ENCODE measurements around the gene OR13J1.
"Not testable (repeated sequence)": the region's sequence is repeated elsewhere in the genome, so short reads cannot be mapped to it uniquely, and the experiment has no call there.

Gene OR13J1

GRCh38 chr9:35903049-35903448 lies 32.8 kb upstream of the OR13J1 start:
- peak; percentile 70 for DNase-seq

GRCh38 chr9:35899021-35899420 lies 28.8 kb upstream of the OR13J1 start:
- no peak for DNase-seq

- no peak for DNase-seq
These were observed 28.1 kb upstream of the OR13J1 start for GRCh38 chr9:35898337-35898736.

GRCh38 chr9:35897376-35898099 lies 27.3 kb upstream of the OR13J1 start:
- not testable (repeated sequence) for DNase-seq

- DNase-seq: no peak
These were observed 26.4 kb upstream of the OR13J1 start for GRCh38 chr9:35896570-35896969.

- DNase-seq: no peak
These were observed 21.9 kb upstream of the OR13J1 start for GRCh38 chr9:35892051-35892450.

GRCh38 chr9:35891646-35892045 lies 21.4 kb upstream of the OR13J1 start:
- DNase-seq: no peak

GRCh38 chr9:35884908-35885307 lies 14.7 kb upstream of the OR13J1 start:
- not testable (repeated sequence) for DNase-seq

GRCh38 chr9:35882996-35883395 lies 12.8 kb upstream of the OR13J1 start:
- no peak for DNase-seq

GRCh38 chr9:35882263-35882848 lies 12.2 kb upstream of the OR13J1 start:
- peak; percentile 69 for DNase-seq

GRCh38 chr9:35872505-35872904 lies 2.3 kb upstream of the OR13J1 start:
- DNase-seq: no peak

GRCh38 chr9:35871545-35871944 lies 1.3 kb upstream of the OR13J1 start:
- DNase-seq: peak; percentile 21

- no peak for DNase-seq
These were observed 482 bp downstream of the OR13J1 start for GRCh38 chr9:35869621-35870216.

- no peak for DNase-seq
These were observed 1.3 kb downstream of the OR13J1 start for GRCh38 chr9:35868933-35869332.

- DNase-seq: no peak
These were observed 2.7 kb downstream of the OR13J1 start for GRCh38 chr9:35867538-35867937.

GRCh38 chr9:35864695-35865255 lies 5.4 kb downstream of the OR13J1 start:
- DNase-seq: no peak

- no peak for DNase-seq
These were observed 6.6 kb downstream of the OR13J1 start for GRCh38 chr9:35863583-35863982.

GRCh38 chr9:35862328-35862727 lies 7.9 kb downstream of the OR13J1 start:
- no peak for DNase-seq

- DNase-seq: no peak
These were observed 8.9 kb downstream of the OR13J1 start for GRCh38 chr9:35861161-35861897.

GRCh38 chr9:35859990-35860339 lies 10.2 kb downstream of the OR13J1 start:
- DNase-seq: no peak

GRCh38 chr9:35859310-35859989 lies 10.8 kb downstream of the OR13J1 start:
- DNase-seq: no peak

- no peak for DNase-seq
These were observed 11.7 kb downstream of the OR13J1 start for GRCh38 chr9:35858458-35858857.

GRCh38 chr9:35856882-35857281 lies 13.3 kb downstream of the OR13J1 start:
- DNase-seq: no peak
